ENCODE measurements around the gene HDGF. TPM values are rescaled to one million over a fixed set of nuclear protein-coding genes. Genes with fewer than 3 reads are reported as not detected.

HDGF gene
- total and polyA plus RNA-seq, 2 experiments from 2014 or later, result 153 to 192 TPM

GRCh38 chr1:156693848-156694689 is 57.4 kb downstream of the HDGF start:
- peak overlapping the region; percentile 75 for H3K4me2 ChIP-seq
- H2AFZ ChIP-seq, result peak overlapping the region; percentile 53
- H4K20me1 ChIP-seq (ENCODE audit: insufficient read depth, poor library complexity, severe bottlenecking), result no peaks in the 10 kb centered on the region
- no peaks in the 10 kb centered on the region for H3K27me3 ChIP-seq
- H3K9me3 ChIP-seq (ENCODE audit: low read depth), result no peaks in the 10 kb centered on the region
- DNase-seq (ENCODE audit: low spot score), result peak; percentile 69
- WGBS (ENCODE audit: low lambda C conversion rate, missing lambda C conversion rate), result 46% methylated on average over 12 of the region's 12 CpGs
- H3K9me2 ChIP-seq (replicated peaks; ENCODE audit: insufficient read depth), result no peaks in the 10 kb centered on the region
- no peak overlapping the region for H3K4me3 ChIP-seq
- H3K4me1 ChIP-seq (ENCODE audit: insufficient read depth), result peaks cover 54% of the 10 kb centered on the region
- peaks cover 5% of the 10 kb centered on the region for H3K79me2 ChIP-seq
- peak overlapping the region; percentile 96 for H3K27ac ChIP-seq
- TF ChIP-seq EZH2phosphoT487 (IDR thresholded peaks at IDR 0.05; ENCODE audit: low read depth, severe bottlenecking, unreplicated experiment), result no peak
- no peak for TF ChIP-seq EZH2 (IDR thresholded peaks at IDR 0.05; ENCODE audit: borderline replicate concordance)
- TF ChIP-seq CTCF (IDR thresholded peaks at IDR 0.05; ENCODE audit: poor library complexity), result no peak
- no peaks in the 10 kb centered on the region for H3K36me3 ChIP-seq (replicated peaks; ENCODE audit: insufficient read depth, low read depth)

- Histone ChIP-seq H3K36me3 (replicated peaks; ENCODE audit: insufficient read depth, low read depth) (no peaks in the 10 kb centered on the region), H3K27me3 (no peaks in the 10 kb centered on the region), H3K79me2 (peaks cover 5% of the 10 kb centered on the region), H3K4me3 (no peak overlapping the region), H4K20me1 (ENCODE audit: insufficient read depth, poor library complexity, severe bottlenecking) (no peaks in the 10 kb centered on the region), H3K9me2 (replicated peaks; ENCODE audit: insufficient read depth) (no peaks in the 10 kb centered on the region), H3K27ac (peak overlapping the region; percentile 96), H3K4me1 (ENCODE audit: insufficient read depth) (peaks cover 54% of the 10 kb centered on the region), H3K9me3 (ENCODE audit: low read depth) (no peaks in the 10 kb centered on the region), H3K4me2 (peak overlapping the region; percentile 75), H2AFZ (no peak overlapping the region)
- DNase-seq (ENCODE audit: low spot score), result peak; percentile 92
- WGBS (ENCODE audit: low lambda C conversion rate, missing lambda C conversion rate), result 29% methylated on average over 11 of the region's 16 CpGs
- TF ChIP-seq CTCF (IDR thresholded peaks at IDR 0.05; ENCODE audit: poor library complexity), result no peak
- TF ChIP-seq EZH2phosphoT487 (IDR thresholded peaks at IDR 0.05; ENCODE audit: low read depth, severe bottlenecking, unreplicated experiment), result no peak
- TF ChIP-seq EZH2 (IDR thresholded peaks at IDR 0.05; ENCODE audit: borderline replicate concordance), result no peak
Observed at GRCh38 chr1:156692925-156693847, 58.3 kb downstream of the HDGF start.

- no peak overlapping the region for H2AFZ ChIP-seq
- H3K9me2 ChIP-seq (replicated peaks; ENCODE audit: insufficient read depth), result no peaks in the 10 kb centered on the region
- H4K20me1 ChIP-seq (ENCODE audit: insufficient read depth, poor library complexity, severe bottlenecking), result no peaks in the 10 kb centered on the region
- no peak for DNase-seq (ENCODE audit: low spot score)
- H3K4me3 ChIP-seq, result no peak overlapping the region
- H3K4me2 ChIP-seq, result peak overlapping the region; percentile 75
- no peaks in the 10 kb centered on the region for H3K36me3 ChIP-seq (replicated peaks; ENCODE audit: insufficient read depth, low read depth)
- H3K27ac ChIP-seq, result peak overlapping the region; percentile 96
- H3K9me3 ChIP-seq (ENCODE audit: low read depth), result no peaks in the 10 kb centered on the region
- H3K79me2 ChIP-seq, result peaks cover 5% of the 10 kb centered on the region
- no peak for TF ChIP-seq EZH2phosphoT487 (IDR thresholded peaks at IDR 0.05; ENCODE audit: low read depth, severe bottlenecking, unreplicated experiment)
- TF ChIP-seq EZH2 (IDR thresholded peaks at IDR 0.05; ENCODE audit: borderline replicate concordance), result no peak
- H3K4me1 ChIP-seq (ENCODE audit: insufficient read depth), result peaks cover 54% of the 10 kb centered on the region
- WGBS (ENCODE audit: low lambda C conversion rate, missing lambda C conversion rate), result 13% methylated on average over 8 of the region's 13 CpGs
- H3K27me3 ChIP-seq, result no peaks in the 10 kb centered on the region
Observed at GRCh38 chr1:156692441-156692924, 59.0 kb downstream of the HDGF start.

Other genes starting within 250 kb of the HDGF start
- 4.2 and 5.2 TPM in 2 replicates for gene IQGAP3, start 179.1 kb downstream of the HDGF start, total RNA-seq
- gene IQGAP3, start 179.1 kb downstream of the HDGF start, polyA plus RNA-seq, result 3.1 and 5.7 TPM in 2 replicates
- gene TTC24, start 172.0 kb downstream of the HDGF start, total RNA-seq, result not detected in 2 replicates
- not detected in 2 replicates for gene TTC24, start 172.0 kb downstream of the HDGF start, polyA plus RNA-seq
- gene NAXE, start 159.9 kb downstream of the HDGF start, total RNA-seq, result 94.2 and 117 TPM in 2 replicates
- 198 and 218 TPM in 2 replicates for gene NAXE, start 159.9 kb downstream of the HDGF start, polyA plus RNA-seq
- gene GPATCH4, start 150.2 kb downstream of the HDGF start, total RNA-seq, result 5.6 and 17.4 TPM in 2 replicates
- gene GPATCH4, start 150.2 kb downstream of the HDGF start, polyA plus RNA-seq, result 28.3 and 28.6 TPM in 2 replicates
- not detected in 2 replicates for gene HAPLN2, start 132.3 kb downstream of the HDGF start, total RNA-seq
- not detected in 2 replicates for gene HAPLN2, start 132.3 kb downstream of the HDGF start, polyA plus RNA-seq
- 0.03 and 0.84 TPM in 2 replicates for gene BCAN, start 109.6 kb downstream of the HDGF start, total RNA-seq
- not detected in 2 replicates for gene BCAN, start 109.6 kb downstream of the HDGF start, polyA plus RNA-seq
- gene NES, start 74.3 kb downstream of the HDGF start, total RNA-seq, result 7.9 and 13.8 TPM in 2 replicates
- gene NES, start 74.3 kb downstream of the HDGF start, polyA plus RNA-seq, result 3.6 and 4.8 TPM in 2 replicates
- gene CRABP2, start 46.1 kb downstream of the HDGF start, total RNA-seq, result 54.5 and 93.5 TPM in 2 replicates
- 171 and 195 TPM in 2 replicates for gene CRABP2, start 46.1 kb downstream of the HDGF start, polyA plus RNA-seq
- gene METTL25B, start 23.2 kb downstream of the HDGF start, total RNA-seq, result 20.6 and 21.8 TPM in 2 replicates
- gene METTL25B, start 23.2 kb downstream of the HDGF start, polyA plus RNA-seq, result 22.6 and 24.7 TPM in 2 replicates
- 22.4 and 27.5 TPM in 2 replicates for gene ISG20L2, start 22.9 kb downstream of the HDGF start, total RNA-seq
- 13.5 and 16.4 TPM in 2 replicates for gene ISG20L2, start 22.9 kb downstream of the HDGF start, polyA plus RNA-seq
- gene MRPL24, start 10.6 kb downstream of the HDGF start, total RNA-seq, result 40.4 and 44.9 TPM in 2 replicates
- 61.9 and 64.1 TPM in 2 replicates for gene MRPL24, start 10.6 kb downstream of the HDGF start, polyA plus RNA-seq
- gene PRCC, start 15.9 kb upstream of the HDGF start, total RNA-seq, result 35.9 and 45.0 TPM in 2 replicates
- 85.2 and 108 TPM in 2 replicates for gene PRCC, start 15.9 kb upstream of the HDGF start, polyA plus RNA-seq
- 0.60 and 2.6 TPM in 2 replicates for gene SH2D2A, start 65.2 kb upstream of the HDGF start, total RNA-seq
- 0.18 TPM in 1 of 2 replicates, not detected in the other for gene SH2D2A, start 65.2 kb upstream of the HDGF start, polyA plus RNA-seq
- gene INSRR, start 107.4 kb upstream of the HDGF start, total RNA-seq, result not detected in 2 replicates
- not detected in 2 replicates for gene INSRR, start 107.4 kb upstream of the HDGF start, polyA plus RNA-seq
- gene NTRK1, start 109.2 kb upstream of the HDGF start, total RNA-seq, result 0.13 TPM in 1 of 2 replicates, not detected in the other
- not detected in 2 replicates for gene NTRK1, start 109.2 kb upstream of the HDGF start, polyA plus RNA-seq
- gene PEAR1, start 142.0 kb upstream of the HDGF start, total RNA-seq, result 5.3 and 6.1 TPM in 2 replicates
- 6.3 and 7.3 TPM in 2 replicates for gene PEAR1, start 142.0 kb upstream of the HDGF start, polyA plus RNA-seq
- gene LRRC71, start 169.0 kb upstream of the HDGF start, total RNA-seq, result not detected in 2 replicates
- not detected in 2 replicates for gene LRRC71, start 169.0 kb upstream of the HDGF start, polyA plus RNA-seq

Data from hepatocyte (in vitro differentiated cells).